Upper lobe of left lung (tissue), 4 donors: ENCODE measurements around the gene STRBP.

Experiments
- POLR2A ChIP-seq, 4 donors: fragments of 450-650 bp; IDR thresholded peaks; one replicate each; pipeline ENCODE4 v1.5.1; 2016 to 2017; ENCODE audit warnings: antibody characterized with exemption in 4 of 4, mild to moderate bottlenecking in 2 of 4
- POLR2AphosphoS5 ChIP-seq, 2 donors: sonication (generic); formaldehyde crosslinking; IDR thresholded peaks; one replicate each; pipeline ENCODE4 v1.5.1; 2017; ENCODE audit warnings: antibody characterized with exemption in 2 of 2
- TF ChIP-seq, protein P1 (sequence below), 6 experiments: fragments of 450-650 bp in 4 of 6; fragments of 200-600 bp in 2 of 6; sonication (generic) in 2 of 6; IDR thresholded peaks; one replicate each; pipeline ENCODE4 v1.5.1; 2016 to 2019; ENCODE audit warnings: antibody characterized with exemption in 6 of 6

DNA sequence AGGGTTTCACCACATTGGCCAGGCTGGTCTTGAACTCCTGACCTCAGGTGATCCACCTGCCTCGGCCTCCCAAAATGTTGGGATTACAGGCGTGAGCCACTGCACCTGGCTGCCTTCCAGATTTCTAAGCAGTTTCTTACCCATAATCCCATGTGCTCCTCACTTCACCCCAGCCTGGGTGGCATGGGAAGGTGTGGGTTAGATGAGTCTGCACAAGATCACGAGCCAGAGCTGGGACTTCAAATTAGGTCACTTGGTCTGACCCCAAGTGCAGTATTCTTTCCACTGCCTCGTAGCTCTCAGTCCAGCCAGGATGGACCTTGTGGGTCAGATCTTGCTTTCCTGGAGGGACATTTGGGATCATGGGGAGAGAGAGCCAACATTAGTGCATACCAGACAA lies 37.5 kb upstream of the STRBP start:
- no peak for TF ChIP-seq POLR2A (IDR thresholded peaks at IDR 0.05)
- TF ChIP-seq POLR2AphosphoS5 (IDR thresholded peaks at IDR 0.05) = no peak
- TF ChIP-seq, protein P1, sequence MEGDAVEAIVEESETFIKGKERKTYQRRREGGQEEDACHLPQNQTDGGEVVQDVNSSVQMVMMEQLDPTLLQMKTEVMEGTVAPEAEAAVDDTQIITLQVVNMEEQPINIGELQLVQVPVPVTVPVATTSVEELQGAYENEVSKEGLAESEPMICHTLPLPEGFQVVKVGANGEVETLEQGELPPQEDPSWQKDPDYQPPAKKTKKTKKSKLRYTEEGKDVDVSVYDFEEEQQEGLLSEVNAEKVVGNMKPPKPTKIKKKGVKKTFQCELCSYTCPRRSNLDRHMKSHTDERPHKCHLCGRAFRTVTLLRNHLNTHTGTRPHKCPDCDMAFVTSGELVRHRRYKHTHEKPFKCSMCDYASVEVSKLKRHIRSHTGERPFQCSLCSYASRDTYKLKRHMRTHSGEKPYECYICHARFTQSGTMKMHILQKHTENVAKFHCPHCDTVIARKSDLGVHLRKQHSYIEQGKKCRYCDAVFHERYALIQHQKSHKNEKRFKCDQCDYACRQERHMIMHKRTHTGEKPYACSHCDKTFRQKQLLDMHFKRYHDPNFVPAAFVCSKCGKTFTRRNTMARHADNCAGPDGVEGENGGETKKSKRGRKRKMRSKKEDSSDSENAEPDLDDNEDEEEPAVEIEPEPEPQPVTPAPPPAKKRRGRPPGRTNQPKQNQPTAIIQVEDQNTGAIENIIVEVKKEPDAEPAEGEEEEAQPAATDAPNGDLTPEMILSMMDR (IDR thresholded peaks at IDR 0.05) = no peak
